HG03469 (cell line): ENCODE data around the gene RCL1.

Source experiments
- ATAC-seq: cut with Tn5 transposase; IDR thresholded peaks from one replicate; pipeline ENCODE4 v1.9.1; 2021; ENCODE audit warnings: mild to moderate bottlenecking, moderate library complexity, moderate number of reproducible peaks; ENCODE audit not compliant: unreplicated experiment

The RCL1 gene

DNA sequence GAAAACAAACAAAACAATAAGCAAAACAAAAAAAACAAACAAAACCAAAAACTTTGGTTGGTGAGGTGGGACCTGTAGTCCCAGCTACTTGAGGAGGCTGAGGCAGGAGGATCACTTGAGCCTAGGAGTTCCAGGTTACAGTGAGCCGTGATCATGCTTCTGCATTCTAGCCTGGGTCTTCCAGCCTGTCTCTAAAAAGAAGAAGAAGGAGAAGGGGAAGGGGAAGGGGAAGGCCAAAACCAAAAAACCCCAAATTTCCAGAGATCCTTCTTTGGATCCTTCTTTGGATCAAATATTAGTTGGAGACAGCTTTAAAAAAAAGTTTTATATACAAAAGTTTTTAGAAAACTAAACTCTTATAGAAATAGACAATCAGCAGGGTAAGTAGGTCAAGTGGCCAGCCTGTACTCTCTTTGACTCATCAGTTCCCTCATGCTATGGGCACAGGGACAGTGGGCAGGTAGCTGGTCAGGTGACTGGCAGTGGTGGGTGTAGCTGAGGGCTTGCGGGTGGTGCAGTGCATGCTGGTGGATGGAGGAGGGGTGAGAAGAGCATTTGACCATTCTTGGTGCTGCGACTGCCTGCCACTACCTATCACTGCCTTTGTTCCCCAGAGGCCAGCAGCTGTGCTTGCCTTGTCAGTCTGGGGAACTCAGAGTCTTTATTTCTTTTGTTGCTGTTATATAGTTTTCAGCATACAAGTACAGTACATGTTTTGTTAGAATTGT lies 12.6 kb downstream of the RCL1 start:
- no peak for ATAC-seq

DNA sequence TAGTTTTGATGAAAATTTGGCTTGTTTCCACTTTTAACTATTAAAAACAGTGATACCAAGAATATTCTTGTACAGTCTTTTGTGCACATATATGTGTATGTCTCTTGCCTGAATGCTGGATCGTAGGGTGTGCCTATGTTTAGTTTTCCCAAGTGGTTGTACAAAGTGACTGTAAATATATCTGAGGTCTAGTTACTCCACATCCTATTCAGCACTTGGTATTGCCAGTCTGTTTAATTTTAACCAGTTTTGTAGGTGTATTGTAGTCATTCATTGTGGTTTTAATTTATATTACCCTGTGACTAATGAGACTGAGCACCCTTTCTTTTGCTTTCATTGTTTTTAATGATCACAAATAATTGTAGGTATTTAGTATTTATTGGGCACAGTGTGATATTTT lies 17.8 kb downstream of the RCL1 start:
- no peak for ATAC-seq

DNA sequence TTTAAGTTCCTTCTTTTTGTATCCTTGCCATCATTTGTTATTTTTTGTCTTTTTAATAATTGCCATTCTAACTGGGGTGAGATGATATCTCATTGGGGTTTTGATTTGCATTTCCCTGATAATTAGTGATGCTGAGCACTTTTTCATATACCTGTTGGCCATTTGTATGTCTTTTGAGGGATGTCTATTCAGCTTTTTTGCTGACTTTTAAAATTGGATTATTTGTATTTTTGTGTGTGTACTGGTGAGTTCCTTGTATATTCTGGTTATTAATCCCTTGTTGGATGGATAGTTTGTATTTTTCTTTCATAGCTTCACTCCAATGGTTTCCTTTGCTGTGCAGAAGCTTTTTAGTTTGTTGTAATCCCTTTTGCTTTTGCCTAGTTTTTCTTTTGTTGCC lies 19.1 kb downstream of the RCL1 start:
- ATAC-seq: no peak

DNA sequence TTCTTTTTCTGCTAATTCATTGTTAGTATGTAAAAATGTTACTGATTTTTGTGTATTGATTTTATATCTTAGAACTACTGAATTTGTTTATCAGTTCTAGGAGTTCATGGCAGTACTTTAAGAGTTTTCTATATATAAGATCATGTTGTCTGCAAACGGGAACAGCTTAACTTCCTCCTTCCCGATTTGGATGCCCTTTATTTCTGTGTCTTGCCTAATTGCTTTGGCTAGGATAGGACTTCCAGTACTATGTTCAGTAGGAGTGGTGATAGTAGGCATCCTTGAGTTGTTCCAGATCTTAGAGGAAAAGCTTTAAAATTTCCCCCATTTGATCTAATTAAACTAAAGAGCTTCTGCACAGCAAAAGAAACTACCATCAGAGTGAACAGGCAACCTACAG lies 20.1 kb downstream of the RCL1 start:
- no peak for ATAC-seq

DNA sequence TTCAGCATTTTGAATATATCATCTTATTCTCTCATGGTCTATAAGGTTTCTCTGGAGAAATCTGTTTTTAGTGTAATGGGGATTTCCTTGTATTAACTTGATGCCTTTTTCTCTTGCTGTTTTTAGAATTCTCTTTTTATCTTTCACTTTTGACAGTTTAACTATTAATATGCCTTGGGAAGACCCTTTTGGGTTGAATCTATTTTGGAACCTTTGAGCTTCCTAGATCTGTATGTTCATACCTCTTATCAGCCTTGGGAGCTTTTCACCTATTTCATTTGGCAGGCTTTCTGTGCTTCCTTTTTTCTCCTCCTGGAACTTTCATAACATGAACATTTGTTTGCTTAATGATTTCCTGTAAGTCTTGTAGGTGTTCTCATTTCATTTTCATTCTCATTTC lies 22.2 kb downstream of the RCL1 start:
- ATAC-seq: no peak

DNA sequence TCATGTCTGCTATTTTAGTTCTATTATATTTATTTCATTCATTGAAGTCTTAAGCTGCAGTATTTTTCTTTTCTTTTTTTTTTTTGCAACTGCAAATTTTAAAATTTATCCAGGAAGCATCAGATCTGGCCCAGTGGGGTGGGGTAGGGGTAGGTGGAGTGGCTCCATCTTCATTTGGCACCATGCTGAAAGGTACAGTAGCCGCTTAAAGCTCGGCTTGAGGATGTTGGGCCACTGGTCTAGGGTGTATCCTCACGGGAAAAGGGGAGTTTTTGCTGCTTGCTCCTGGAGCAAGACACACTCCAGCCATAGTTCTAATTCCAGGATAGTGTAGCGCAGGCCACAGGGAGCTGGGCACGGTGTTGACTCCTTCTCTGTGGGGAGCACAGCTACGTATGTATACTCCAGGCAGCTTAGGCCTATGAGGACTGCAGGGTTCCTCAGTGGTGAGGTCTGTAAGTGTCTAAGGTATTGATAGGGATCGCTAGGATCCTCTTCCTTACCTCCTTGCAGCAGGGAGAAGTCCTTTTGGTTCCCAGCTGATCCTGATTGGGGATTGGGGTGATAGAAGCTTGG lies 22.7 kb downstream of the RCL1 start:
- no peak for ATAC-seq

DNA sequence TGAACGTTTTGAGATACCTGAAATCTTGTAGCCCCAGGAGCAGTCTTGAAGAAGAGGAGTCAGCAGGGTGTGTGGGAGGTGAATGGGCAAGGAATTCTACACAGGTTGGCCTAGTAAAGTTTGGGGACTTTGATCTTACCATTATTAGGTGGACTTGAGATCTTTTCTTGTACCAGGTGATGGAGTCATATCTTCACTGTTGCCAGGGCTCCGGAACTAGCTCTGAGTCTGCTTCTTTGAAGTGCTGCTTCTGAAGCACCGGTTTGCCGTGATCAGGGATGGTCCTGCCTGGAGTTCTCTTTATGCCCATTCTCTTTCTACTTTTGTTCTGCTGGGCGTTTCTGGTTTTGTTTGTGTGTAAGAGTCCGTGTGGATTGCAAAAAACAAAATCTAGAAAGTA lies 27.4 kb downstream of the RCL1 start:
- ATAC-seq: no peak

DNA sequence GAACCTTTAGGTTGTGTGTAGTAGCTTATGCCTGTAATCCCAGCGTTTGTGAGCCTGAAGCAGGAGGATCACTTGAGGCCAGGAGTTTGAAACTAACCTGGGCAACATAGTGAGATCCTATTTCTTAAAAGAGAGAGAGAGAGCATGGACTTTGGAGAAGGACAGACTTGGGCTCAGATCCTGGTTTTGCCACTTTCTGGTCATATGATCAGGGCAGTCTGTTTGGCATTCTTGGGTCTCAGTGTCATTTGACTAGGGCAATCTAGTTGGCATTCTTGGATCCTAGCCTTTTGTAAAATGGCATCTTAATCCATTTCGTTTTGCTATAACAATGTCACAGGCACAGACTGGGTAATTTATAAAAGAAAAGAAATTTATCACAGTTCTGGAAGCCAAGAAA lies 28.4 kb downstream of the RCL1 start:
- ATAC-seq: no peak

DNA sequence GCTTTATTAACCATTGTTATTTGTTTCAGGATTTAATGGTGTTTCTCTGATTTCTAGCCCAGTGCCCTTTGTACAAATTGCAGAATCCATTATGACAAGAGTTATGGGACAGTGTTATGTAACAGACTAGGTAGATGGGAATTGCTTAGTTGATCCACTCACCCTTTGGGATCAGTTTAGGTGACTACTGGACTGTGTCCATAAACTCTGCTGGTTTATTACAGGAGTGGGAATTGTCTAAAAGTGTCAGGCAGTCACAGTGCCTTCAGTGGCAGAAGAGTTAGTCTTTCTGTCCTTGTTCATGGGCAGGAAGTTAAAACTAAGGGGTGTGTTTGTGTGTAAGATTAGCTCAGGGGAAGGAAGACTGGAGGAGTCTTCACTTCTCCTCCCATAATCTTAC lies 29.3 kb downstream of the RCL1 start:
- no peak for ATAC-seq

DNA sequence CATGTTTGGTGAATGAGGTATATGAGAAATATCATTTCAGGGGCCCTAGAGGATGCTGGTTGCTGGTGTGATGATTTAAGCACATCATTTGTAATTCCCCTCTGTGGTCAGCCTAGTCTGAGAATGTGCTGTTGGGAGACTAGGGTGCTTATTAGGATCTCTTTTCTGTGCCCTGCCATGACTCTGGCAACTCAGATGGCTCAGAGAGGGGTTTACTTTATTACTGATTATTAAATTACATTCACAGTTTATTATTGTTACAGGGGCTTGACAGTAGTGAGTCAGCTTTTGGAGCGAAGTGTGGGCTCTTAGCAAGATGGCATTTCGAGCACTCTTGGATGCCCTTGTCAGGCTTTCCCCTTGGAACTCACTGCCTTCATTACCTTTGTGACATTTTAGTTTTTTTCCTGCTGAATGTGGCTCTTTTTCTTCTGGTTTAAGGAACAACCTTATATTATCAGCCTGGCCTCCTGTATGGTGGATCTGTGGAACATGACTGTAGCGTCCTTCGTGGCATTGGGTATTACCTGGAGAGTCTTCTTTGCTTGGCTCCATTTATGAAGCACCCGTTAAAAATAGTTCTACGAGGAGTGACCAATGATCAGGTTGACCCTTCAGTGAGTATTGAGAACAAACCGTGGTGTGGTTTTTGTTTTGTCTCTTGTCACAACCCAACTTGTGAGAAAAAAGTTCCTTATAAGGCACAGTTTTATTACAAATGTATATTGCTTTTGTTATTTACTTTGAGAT lies 33.8 kb downstream of the RCL1 start:
- no peak for ATAC-seq

DNA sequence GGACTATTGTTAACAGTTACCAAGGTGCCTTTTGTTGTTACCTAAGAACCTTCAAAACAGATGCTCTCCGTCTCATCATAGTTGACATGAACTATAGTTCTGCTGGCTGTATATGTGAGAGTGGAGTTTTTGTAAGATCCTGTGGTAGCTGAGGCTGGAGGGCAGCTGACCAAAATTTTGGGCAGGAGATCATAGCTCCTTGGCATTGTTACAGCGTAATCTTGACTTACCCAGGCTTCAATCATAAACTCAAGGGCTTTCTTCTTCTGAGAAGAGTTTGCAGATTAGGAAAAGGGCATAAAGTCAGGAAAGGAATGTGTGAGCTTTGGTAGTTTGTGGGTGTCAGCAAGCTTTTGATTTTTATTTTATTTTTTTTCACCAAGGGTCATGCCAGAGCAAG lies 34.5 kb downstream of the RCL1 start:
- ATAC-seq: no peak

DNA sequence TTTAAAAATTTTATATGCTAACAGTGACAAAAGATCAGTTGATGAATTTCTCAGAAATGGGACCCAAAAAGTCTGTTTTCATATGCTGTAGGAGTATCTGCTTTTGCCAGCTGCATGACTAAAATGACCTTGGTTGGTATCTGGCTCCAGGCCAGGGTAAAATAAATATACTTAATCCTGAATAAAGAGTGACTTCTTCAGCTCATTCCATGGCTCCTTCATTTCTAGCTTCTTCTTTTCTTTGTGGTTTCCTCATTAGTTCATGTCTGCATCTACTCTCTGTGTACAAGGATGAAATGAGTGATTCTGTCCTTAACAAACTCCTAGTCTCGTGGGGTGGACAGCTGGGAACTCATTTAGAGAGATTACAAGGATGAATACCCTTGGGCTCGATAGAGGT lies 36.0 kb downstream of the RCL1 start:
- ATAC-seq: no peak

DNA sequence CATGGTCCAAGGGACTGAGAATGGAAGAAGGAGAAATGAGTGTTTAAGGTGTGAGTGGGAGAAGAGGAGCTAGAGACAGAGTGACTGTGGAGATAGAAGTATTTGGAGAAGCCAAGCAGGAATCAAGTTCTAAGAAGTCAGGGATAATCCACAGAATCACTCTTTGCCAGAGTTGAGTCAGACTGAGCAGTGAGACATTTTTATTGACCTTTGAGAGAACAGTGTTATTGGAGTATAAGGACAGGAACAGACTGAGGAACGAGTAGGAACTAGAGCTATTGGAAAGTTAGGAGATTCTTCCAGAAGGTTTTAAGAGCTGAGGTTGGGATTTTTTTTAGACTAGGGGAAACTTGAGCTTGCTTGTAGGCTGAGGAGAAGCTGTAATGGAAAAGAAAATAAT lies 37.2 kb downstream of the RCL1 start:
- ATAC-seq: no peak

DNA sequence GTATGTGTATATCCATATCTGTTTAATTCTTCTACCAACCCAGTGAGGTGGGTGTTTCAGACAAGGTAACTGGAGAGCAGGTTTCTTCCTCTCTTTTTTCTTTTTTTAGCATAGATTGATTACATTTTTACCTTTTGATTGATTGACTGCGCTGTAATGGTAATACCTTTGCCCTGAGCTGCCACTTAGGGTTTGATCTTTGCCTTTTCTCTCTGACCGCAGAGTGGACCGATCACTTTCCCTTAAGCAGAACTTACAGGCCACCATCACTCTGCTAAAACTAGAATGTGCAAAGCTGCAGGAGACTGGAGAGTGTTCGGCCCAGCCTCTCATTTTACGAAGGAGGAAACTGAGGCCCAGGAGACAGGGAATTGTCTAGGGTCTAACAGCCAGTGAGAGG lies 38.0 kb downstream of the RCL1 start:
- no peak for ATAC-seq

DNA sequence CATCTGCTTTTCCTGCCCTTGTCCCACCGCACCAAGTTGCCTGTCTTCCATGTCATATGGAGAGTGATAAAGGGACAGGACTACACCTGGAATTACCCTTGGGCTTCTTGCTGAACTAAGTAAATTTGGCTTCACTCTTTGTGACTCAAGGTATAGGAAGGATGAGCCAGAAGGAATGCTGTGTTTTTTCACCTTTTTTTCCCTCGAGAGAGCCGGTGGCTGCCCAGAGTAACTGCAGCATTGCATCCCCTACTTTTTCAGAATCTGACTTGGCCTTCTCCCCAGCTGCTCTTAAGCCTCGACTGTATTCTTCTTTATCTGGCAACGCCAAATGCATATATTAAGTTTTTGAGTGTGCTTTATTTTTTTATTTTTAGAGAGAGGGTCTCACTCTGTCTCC lies 38.4 kb downstream of the RCL1 start:
- no peak for ATAC-seq

DNA sequence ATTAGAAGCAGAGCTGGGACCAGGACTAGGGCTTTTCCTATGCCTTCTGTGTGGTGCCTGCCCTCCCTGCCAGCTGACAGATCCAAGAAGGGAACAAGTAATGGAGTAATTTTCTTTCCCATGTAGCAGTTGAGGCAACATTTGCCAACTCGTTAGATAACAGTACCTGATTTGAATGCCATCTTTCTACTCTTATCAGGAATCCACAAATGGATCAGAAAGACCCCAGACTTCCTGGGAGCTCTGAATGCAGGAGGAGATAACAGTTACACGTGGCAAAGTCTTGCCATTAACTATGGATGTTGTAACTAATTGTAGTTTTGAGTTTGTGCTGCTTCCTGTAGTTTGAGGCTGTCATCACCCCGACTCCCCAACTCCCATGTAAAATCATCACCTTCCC lies 39.2 kb downstream of the RCL1 start:
- no peak for ATAC-seq

DNA sequence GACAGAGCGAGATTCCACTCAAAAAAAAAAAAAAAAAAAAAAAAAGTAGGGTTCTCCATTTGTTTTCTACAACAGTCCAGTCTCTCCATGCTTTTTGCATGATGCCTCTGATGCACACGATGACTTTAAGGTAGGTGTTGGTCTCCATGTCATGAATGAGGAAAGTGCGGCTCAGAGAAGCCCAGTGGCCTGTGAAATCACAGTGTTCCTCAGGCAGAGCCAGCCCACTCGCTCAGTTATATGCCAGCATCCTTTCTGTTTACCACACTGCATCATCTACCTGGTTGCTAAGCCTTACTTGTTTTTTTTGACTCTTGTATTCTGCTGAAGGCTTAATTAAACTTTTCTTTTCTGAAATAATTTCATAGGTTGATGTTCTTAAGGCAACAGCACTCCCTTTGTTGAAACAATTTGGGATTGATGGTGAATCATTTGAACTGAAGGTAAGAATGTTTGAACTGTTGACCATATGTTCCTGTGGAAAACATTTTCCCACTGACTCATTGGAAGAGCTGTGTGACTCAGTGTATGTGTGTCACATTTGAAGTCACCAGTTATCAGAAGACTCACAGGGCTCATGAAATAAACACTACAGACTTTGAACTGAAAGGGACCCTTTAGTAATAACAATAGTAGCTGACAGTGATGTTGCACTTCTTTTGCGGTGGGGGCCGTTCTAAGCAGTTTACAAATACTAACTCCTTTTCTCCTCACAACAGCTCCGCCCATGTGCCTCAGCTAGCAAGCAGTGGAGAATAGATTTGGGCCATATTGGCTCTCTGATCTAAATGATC lies 40.2 kb downstream of the RCL1 start:
- ATAC-seq: no peak

DNA sequence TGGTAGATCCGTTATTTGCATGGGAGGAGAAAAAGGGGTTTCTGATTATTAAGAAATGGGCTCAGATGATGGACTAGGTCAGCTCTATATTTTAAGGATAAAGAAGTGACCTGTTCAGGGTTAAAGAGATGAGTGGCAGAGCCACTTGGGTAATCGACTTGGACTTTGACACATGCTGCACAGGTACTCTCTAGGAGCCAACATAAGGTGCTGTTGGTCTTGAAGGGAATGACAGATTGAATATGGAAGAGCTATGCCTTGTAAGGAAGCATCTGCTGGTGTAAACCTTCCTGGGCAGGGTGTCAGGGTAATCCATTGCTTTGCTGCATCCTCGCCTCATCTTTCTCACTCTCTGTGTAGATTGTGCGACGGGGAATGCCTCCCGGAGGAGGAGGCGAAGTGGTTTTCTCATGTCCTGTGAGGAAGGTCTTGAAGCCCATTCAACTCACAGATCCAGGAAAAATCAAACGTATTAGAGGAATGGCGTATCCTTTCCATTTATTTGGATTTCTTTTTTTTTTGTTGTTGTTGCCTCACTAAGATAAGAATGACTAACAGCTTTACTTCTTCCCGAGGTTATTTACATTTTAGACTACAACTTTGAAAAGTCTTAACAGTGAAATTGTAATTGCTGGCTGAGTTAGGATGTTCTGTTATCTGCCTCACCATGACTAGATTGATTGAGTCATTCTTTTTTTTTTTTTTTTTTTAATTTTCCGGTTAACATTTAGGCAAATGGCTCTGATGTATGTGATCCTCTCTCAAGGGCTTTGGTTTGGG lies 41.2 kb downstream of the RCL1 start:
- no peak for ATAC-seq

DNA sequence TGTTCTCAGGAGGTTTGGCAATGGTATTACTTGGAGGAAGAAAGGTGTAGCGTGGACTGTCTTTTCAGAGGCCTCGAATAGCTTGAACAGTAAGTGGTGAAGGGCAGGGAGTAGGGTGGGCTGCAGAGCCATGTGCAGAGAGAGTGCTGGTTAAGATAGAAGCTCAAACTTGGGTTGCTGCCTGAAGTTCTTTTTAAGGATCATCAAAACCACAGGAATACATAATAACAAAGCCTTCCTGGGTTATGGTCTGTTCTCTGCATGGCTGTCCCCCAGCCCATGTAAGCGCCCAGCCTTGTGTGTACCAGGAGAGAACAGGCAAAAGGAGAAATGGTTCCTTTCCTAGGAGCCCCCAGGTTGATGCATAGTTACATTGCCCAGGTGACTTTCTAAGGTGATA lies 43.9 kb downstream of the RCL1 start:
- ATAC-seq: no peak

DNA sequence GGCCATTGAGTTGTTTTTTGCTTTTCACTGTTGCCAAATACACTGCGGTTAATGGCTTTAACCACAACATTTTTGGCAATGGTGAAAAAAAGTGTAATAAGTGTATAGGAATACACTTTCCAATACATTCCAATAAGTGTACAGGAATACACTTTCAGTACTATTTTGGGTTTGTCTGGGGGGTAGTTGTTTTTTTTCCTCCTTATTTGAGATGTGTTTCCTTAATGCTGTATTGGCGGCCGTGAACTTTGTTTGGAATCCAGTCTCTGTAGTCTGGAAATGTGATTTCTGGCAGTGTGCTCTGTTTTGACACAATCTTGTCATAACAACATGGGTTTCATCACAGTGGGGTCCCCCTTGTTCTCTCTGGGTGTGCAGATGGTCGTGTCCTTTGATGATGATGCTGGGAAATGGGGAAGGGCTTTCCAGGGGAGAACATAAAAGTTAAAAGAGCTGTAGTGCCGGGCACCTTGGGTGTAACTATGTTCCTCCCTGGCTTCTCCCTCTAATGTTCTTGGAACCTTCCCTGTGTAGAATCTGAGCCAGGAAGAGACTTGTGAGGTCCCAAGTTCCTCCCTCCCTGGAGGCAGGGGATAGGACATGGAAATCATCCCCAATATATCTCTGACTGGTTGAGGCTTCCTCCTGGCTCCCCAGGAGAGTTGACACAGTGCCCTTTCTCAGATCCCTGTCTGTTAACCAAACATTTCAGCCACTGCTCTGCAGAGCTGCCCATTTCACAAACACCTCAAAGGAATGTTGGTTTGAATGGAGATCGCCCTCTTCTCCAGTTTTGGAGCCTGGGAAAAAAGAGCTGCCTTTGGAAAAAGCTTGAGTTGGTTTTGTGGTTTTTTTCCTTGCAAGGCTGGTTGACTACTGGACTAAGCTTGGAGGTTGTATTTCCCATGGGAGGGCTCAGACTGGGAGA lies 44.8 kb downstream of the RCL1 start:
- ATAC-seq: no peak
